ENCODE results near the gene PLXND1. TPM values are rescaled to one million over a fixed set of nuclear protein-coding genes. Genes with fewer than 3 reads are reported as not detected.

PLXND1 gene
- total RNA-seq, 1 donor from 2014 or later = 1,753 TPM

- Mint-ChIP-seq H3K4me3 (ENCODE audit: unreplicated experiment) (no peak overlapping the region), H3K4me1 (ENCODE audit: unreplicated experiment) (peaks cover 72% of the 10 kb centered on the region), H3K36me3 (ENCODE audit: low read depth, unreplicated experiment) (no peaks in the 10 kb centered on the region), H3K9me3 (ENCODE audit: unreplicated experiment) (no peaks in the 10 kb centered on the region), H3K27me3 (ENCODE audit: unreplicated experiment) (peaks cover 25% of the 10 kb centered on the region), H3K27ac (ENCODE audit: unreplicated experiment) (peak overlapping the region; percentile 90)
- TF ChIP-seq, protein P1, sequence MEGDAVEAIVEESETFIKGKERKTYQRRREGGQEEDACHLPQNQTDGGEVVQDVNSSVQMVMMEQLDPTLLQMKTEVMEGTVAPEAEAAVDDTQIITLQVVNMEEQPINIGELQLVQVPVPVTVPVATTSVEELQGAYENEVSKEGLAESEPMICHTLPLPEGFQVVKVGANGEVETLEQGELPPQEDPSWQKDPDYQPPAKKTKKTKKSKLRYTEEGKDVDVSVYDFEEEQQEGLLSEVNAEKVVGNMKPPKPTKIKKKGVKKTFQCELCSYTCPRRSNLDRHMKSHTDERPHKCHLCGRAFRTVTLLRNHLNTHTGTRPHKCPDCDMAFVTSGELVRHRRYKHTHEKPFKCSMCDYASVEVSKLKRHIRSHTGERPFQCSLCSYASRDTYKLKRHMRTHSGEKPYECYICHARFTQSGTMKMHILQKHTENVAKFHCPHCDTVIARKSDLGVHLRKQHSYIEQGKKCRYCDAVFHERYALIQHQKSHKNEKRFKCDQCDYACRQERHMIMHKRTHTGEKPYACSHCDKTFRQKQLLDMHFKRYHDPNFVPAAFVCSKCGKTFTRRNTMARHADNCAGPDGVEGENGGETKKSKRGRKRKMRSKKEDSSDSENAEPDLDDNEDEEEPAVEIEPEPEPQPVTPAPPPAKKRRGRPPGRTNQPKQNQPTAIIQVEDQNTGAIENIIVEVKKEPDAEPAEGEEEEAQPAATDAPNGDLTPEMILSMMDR (IDR thresholded peaks at IDR 0.05; ENCODE audit: unreplicated experiment) = no peak
- no peak for DNase-seq (ENCODE audit: low spot score)
Measured at GRCh38 chr3:129622933-129623332, 16.5 kb upstream of the PLXND1 start.

DNA sequence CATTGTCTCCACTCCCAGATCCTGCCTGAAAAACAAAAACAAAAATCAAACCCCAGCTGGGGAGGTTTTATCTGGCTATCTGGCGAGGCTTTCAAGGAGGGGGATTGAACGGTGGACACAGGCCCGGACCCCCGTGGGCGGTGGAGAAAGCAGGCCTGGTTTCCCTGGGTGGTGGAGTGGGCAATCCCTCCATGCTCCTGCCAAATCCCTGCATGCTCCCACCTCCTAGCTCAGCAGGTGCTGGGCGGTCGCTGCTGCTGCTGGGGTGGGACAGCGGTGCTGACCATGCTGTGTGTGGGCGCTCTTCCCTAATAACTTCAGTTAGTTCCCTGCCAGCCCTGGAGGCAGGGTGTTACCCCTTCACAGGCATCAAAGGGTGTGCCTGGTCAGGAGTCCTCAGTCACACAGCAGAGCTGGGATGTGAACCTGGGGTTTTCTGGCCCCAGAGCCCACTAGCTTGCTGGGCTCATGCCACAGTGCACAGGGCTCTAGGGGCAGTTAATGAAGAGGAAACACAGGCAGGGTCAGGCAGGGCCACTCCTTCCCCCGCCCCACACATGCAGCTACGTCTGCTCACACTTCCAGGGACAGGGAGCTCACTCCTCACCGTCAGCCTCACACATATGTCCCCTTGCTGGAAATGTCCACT, 15.9 kb upstream of the PLXND1 start:
- peak overlapping the region; percentile 72 for H3K27ac Mint-ChIP-seq (ENCODE audit: unreplicated experiment)
- no peak for DNase-seq (ENCODE audit: low spot score)
- peaks cover 20% of the 10 kb centered on the region for H3K27me3 Mint-ChIP-seq (ENCODE audit: unreplicated experiment)
- no peaks in the 10 kb centered on the region for H3K9me3 Mint-ChIP-seq (ENCODE audit: unreplicated experiment)
- TF ChIP-seq, protein P1 (IDR thresholded peaks at IDR 0.05; ENCODE audit: unreplicated experiment) = no peak
- peaks cover 70% of the 10 kb centered on the region for H3K4me1 Mint-ChIP-seq (ENCODE audit: unreplicated experiment)
- H3K4me3 Mint-ChIP-seq (ENCODE audit: unreplicated experiment) = no peak overlapping the region
- H3K36me3 Mint-ChIP-seq (ENCODE audit: low read depth, unreplicated experiment) = no peaks in the 10 kb centered on the region

GRCh38 chr3:129621626-129622225, 15.2 kb upstream of the PLXND1 start:
- Mint-ChIP-seq H3K36me3 (ENCODE audit: low read depth, unreplicated experiment) (peaks cover 4% of the 10 kb centered on the region), H3K4me3 (ENCODE audit: unreplicated experiment) (no peak overlapping the region), H3K4me1 (ENCODE audit: unreplicated experiment) (peaks cover 75% of the 10 kb centered on the region), H3K9me3 (ENCODE audit: unreplicated experiment) (no peaks in the 10 kb centered on the region), H3K27ac (ENCODE audit: unreplicated experiment) (peak overlapping the region; percentile 72), H3K27me3 (ENCODE audit: unreplicated experiment) (peaks cover 25% of the 10 kb centered on the region)
- TF ChIP-seq, protein P1 (IDR thresholded peaks at IDR 0.05; ENCODE audit: unreplicated experiment) = no peak
- DNase-seq (ENCODE audit: low spot score) = no peak

DNA sequence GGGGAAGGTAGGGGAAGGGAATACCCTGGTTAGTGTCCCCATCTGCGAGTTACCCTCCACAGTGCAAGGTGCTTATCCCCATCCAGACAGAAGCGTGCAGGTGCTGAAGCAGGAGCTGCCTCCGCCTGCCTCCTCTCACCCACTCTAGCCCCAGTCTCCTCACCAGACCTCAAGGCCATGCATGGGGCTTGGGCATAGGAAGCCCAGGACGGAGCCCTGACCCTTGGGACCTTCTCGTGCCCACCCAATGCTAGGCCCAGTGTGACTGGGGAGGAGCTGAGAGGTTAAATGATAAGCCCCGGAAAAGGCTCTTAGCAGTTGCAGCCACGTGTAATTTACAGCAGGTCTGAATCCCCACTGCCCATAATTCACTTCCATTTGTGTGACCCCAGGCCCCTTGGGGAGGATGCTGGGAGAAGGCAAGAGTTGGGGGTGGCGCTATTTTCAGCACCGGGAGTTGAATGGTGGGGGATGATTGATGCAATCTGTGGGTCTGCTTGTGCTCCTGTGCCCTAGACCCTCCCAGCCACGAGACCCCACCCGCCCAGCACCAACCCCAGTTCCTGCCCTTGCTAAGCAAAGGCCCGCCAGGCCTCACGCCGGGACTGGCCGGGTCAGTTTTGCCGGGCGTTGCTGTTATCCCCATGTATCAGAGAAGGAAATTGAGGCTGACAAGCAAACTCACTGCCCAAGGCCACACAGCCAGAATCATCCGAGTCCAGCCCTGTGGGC, 14.5 kb upstream of the PLXND1 start:
- TF ChIP-seq, protein P1 (IDR thresholded peaks at IDR 0.05; ENCODE audit: unreplicated experiment) = no peak
- no peak for DNase-seq (ENCODE audit: low spot score)
- H3K36me3 Mint-ChIP-seq (ENCODE audit: low read depth, unreplicated experiment) = peaks cover 4% of the 10 kb centered on the region
- peaks cover 73% of the 10 kb centered on the region for H3K4me1 Mint-ChIP-seq (ENCODE audit: unreplicated experiment)
- H3K27me3 Mint-ChIP-seq (ENCODE audit: unreplicated experiment) = peaks cover 22% of the 10 kb centered on the region
- no peak overlapping the region for H3K27ac Mint-ChIP-seq (ENCODE audit: unreplicated experiment)
- H3K4me3 Mint-ChIP-seq (ENCODE audit: unreplicated experiment) = no peak overlapping the region
- no peaks in the 10 kb centered on the region for H3K9me3 Mint-ChIP-seq (ENCODE audit: unreplicated experiment)
